Astrocyte (in vitro differentiated cells and primary cell): Measurements from ENCODE around the gene HIRIP3. TPM values are rescaled to one million over a fixed set of nuclear protein-coding genes. Genes with fewer than 3 reads are reported as not detected.

Experiments used
- DNase-seq: peaks from one replicate; pipeline ENCODE4 v3.0.0-alpha.2; 2010; ENCODE audit warnings: low read depth
- FAIRE-seq: peaks from 2 replicates; lab custom pipeline; 2011; peaks lifted over from hg19 to GRCh38; lab: Jason Lieb, UNC
- H2AFZ ChIP-seq: 2 replicates; pipeline ENCODE4 v1.6.0; 2012; ENCODE audit warnings: low read depth, low read length, inconsistent platforms
- H3K27ac ChIP-seq: 2 replicates; pipeline ENCODE4 v1.5.1; 2011; ENCODE audit warnings: low read depth, low read length, inconsistent platforms
- H3K27me3 ChIP-seq: 2 replicates; pipeline ENCODE4 v1.6.0; 2011; ENCODE audit warnings: low read length, inconsistent platforms; ENCODE audit not compliant: insufficient read depth
- H3K36me3 ChIP-seq: 2 replicates; pipeline ENCODE4 v1.5.1; 2011; ENCODE audit warnings: low read length, inconsistent platforms; ENCODE audit not compliant: insufficient read depth
- H3K4me1 ChIP-seq: 2 replicates; pipeline ENCODE4 v1.5.1; 2011; ENCODE audit warnings: low read length, inconsistent platforms; ENCODE audit not compliant: insufficient read depth
- H3K4me2 ChIP-seq: 2 replicates; pipeline ENCODE4 v1.6.0; 2012; ENCODE audit warnings: low read length, inconsistent platforms
- H3K4me3 ChIP-seq: 2 replicates; pipeline ENCODE4 v1.5.1; 2011; ENCODE audit warnings: low read depth, mild to moderate bottlenecking, low read length, inconsistent platforms; ENCODE audit not compliant: insufficient read depth
- H3K79me2 ChIP-seq: 2 replicates; pipeline ENCODE4 v1.6.0; 2012; ENCODE audit warnings: mild to moderate bottlenecking, low read length, inconsistent platforms; ENCODE audit not compliant: insufficient read depth
- H3K9ac ChIP-seq: 2 replicates; pipeline ENCODE4 v1.6.0; 2012; ENCODE audit warnings: mild to moderate bottlenecking, low read length, inconsistent platforms
- H3K9me3 ChIP-seq: 2 replicates; pipeline ENCODE4 v1.5.1; 2012; ENCODE audit warnings: low read depth, mild to moderate bottlenecking, low read length, inconsistent platforms; ENCODE audit not compliant: insufficient read depth
- H4K20me1 ChIP-seq: 2 replicates; pipeline ENCODE4 v1.6.0; 2012; ENCODE audit warnings: low read length, inconsistent platforms; ENCODE audit not compliant: insufficient read depth
- H3K27ac Mint-ChIP-seq: one replicate; pipeline ENCODE4 v1.8.0; 2021; ENCODE audit warnings: mild to moderate bottlenecking, mixed read lengths; ENCODE audit not compliant: unreplicated experiment
- H3K27me3 Mint-ChIP-seq: one replicate; pipeline ENCODE4 v1.8.0; 2021; ENCODE audit warnings: low read depth, mixed read lengths; ENCODE audit not compliant: unreplicated experiment
- H3K36me3 Mint-ChIP-seq: one replicate; pipeline ENCODE4 v1.8.0; 2021; ENCODE audit warnings: low read depth, mixed read lengths; ENCODE audit not compliant: unreplicated experiment
- H3K4me1 Mint-ChIP-seq: one replicate; pipeline ENCODE4 v1.8.0; 2021; ENCODE audit warnings: low read depth, mixed read lengths; ENCODE audit not compliant: unreplicated experiment
- H3K4me3 Mint-ChIP-seq: one replicate; pipeline ENCODE4 v1.8.0; 2021; ENCODE audit warnings: mild to moderate bottlenecking, moderate library complexity, mixed read lengths; ENCODE audit not compliant: unreplicated experiment
- H3K9me3 Mint-ChIP-seq: one replicate; pipeline ENCODE4 v1.8.0; 2021; ENCODE audit warnings: mild to moderate bottlenecking, mixed read lengths; ENCODE audit not compliant: unreplicated experiment
- EZH2 ChIP-seq: IDR thresholded peaks from 2 replicates; pipeline ENCODE4 v1.6.1; 2012; ENCODE audit warnings: mild to moderate bottlenecking, low read length, inconsistent platforms; ENCODE audit not compliant: insufficient read depth
- total RNA-seq: library from RNA; stranded (reverse); gene quantifications from 2 replicates; pipeline ENCODE4 v1.2.1, GENCODE V29; 2021
- TF ChIP-seq, protein P1 (sequence below): IDR thresholded peaks from 2 replicates; pipeline ENCODE4 v1.5.1; 2011; ENCODE audit warnings: low read depth, mild to moderate bottlenecking, inconsistent platforms, low read length, moderate library complexity; ENCODE audit not compliant: insufficient read depth

HIRIP3 gene
- total RNA-seq, 1 donor from 2014 or later: 4.3 TPM

DNA sequence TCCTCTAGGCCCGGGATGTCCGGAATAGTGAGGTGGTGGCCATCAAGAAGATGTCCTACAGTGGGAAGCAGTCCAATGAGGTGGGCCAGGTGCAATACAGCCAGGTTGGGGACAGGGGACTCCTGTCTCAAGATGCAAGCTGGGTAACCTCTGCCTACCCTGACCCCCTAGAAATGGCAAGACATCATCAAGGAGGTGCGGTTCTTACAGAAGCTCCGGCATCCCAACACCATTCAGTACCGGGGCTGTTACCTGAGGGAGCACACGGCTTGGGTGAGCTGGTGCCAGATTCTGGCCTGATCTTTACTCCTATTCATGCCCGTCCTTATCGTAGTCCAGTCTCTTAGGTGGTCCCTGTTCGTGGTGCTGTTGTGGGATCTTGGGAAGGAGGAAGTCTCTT is 17.3 kb downstream of the HIRIP3 start:
- Histone ChIP-seq H3K27me3 (no peaks in the 10 kb centered on the region), H3K9me3 (peaks cover 1% of the 10 kb centered on the region), H3K4me1 (peaks cover 23% of the 10 kb centered on the region), H2AFZ (no peak overlapping the region), H3K4me3 (no peak overlapping the region), H3K4me2 (no peak overlapping the region), H3K79me2 (peaks cover 57% of the 10 kb centered on the region), H3K27ac (no peak overlapping the region), H4K20me1 (peaks cover 74% of the 10 kb centered on the region), H3K9ac (no peak overlapping the region), H3K36me3 (peaks cover 50% of the 10 kb centered on the region)
- DNase-seq (no peak), FAIRE-seq (no peak)
- TF ChIP-seq, protein P1, sequence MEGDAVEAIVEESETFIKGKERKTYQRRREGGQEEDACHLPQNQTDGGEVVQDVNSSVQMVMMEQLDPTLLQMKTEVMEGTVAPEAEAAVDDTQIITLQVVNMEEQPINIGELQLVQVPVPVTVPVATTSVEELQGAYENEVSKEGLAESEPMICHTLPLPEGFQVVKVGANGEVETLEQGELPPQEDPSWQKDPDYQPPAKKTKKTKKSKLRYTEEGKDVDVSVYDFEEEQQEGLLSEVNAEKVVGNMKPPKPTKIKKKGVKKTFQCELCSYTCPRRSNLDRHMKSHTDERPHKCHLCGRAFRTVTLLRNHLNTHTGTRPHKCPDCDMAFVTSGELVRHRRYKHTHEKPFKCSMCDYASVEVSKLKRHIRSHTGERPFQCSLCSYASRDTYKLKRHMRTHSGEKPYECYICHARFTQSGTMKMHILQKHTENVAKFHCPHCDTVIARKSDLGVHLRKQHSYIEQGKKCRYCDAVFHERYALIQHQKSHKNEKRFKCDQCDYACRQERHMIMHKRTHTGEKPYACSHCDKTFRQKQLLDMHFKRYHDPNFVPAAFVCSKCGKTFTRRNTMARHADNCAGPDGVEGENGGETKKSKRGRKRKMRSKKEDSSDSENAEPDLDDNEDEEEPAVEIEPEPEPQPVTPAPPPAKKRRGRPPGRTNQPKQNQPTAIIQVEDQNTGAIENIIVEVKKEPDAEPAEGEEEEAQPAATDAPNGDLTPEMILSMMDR: no peak
- TF ChIP-seq EZH2: no peak
- Mint-ChIP-seq H3K9me3 (peaks cover 2% of the 10 kb centered on the region), H3K27ac (no peak overlapping the region), H3K4me1 (peaks cover 17% of the 10 kb centered on the region), H3K36me3 (peaks cover 31% of the 10 kb centered on the region), H3K4me3 (no peak overlapping the region), H3K27me3 (no peaks in the 10 kb centered on the region)

DNA sequence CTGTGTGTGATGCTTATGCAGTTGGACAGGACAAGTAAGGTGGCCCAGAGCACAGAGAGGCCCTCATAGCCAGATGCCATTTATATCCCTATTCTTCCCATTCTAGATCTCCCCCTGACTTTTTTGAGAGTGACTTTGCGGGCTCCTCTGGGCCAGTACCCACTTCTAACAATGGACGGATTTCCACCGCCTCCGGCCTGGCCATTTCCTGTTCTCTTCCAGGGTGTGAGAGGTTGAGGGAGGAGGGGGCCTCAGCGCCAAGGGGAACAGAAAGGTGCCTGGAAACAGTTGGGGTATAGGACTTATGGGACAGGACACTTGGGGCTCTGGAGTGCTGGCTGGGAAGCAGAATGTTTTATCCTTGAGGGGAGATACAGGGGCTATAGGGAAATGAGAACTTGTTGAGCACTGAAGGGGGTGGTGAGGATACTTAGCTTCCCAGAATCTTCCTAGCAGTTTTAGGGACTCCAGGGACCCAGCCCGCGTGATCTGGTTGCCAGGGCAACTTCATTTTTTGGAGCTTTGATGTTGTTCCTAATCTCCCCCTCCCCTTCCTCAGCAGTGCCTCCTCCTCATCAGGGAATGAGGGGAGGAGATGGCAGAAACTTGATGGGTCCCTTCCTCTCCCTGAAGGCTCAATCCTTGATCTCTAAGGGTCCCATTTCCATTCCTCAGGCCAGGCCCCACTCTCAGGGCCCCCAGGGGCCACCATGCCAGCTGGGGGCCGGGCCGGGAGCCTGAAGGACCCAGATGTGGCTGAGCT is 18.2 kb downstream of the HIRIP3 start:
- H3K27me3 ChIP-seq: no peaks in the 10 kb centered on the region
- no peak for TF ChIP-seq EZH2
- TF ChIP-seq, protein P1: no peak
- peaks cover 17% of the 10 kb centered on the region for H3K4me1 Mint-ChIP-seq
- H3K4me2 ChIP-seq: peak overlapping the region; percentile 95
- no peak overlapping the region for H3K27ac Mint-ChIP-seq
- no peak overlapping the region for H3K27ac ChIP-seq
- FAIRE-seq (no peak), DNase-seq (no peak)
- no peak overlapping the region for H3K4me3 ChIP-seq
- H3K36me3 Mint-ChIP-seq: peaks cover 32% of the 10 kb centered on the region
- H4K20me1 ChIP-seq: peaks cover 67% of the 10 kb centered on the region
- no peaks in the 10 kb centered on the region for H3K27me3 Mint-ChIP-seq
- H3K36me3 ChIP-seq: peaks cover 45% of the 10 kb centered on the region
- H3K9ac ChIP-seq: peak overlapping the region; percentile 92
- peaks cover 57% of the 10 kb centered on the region for H3K79me2 ChIP-seq
- H2AFZ ChIP-seq: no peak overlapping the region
- H3K4me1 ChIP-seq: peaks cover 23% of the 10 kb centered on the region
- peak overlapping the region; percentile 88 for H3K4me3 Mint-ChIP-seq
- peaks cover 3% of the 10 kb centered on the region for H3K9me3 ChIP-seq
- peaks cover 3% of the 10 kb centered on the region for H3K9me3 Mint-ChIP-seq
